Heart right ventricle (tissue), 16 donors: Measurements from ENCODE around the gene TRIP6. TPM values are rescaled to one million over a fixed set of nuclear protein-coding genes. Genes with fewer than 3 reads are reported as not detected.

Experiments used
- ATAC-seq, 8 donors: fragments of 200-7000 bp; cut with Tn5 transposase; one replicate each; pipeline ENCODE4 v1.9.1; 2020; ENCODE audit warnings: mild to moderate bottlenecking in 8 of 8, moderate library complexity in 8 of 8, moderate number of reproducible peaks in 1 of 8
- DNase-seq, 2 donors: peaks; one replicate each; pipeline ENCODE4 v3.0.0-alpha.2; 2020
- H3K27ac ChIP-seq, 10 donors: fragments of 200-600 bp; sonication (generic) in 2 of 10; one replicate each; pipeline versions ENCODE4 v1.5.0 to v1.8.0; 2020 to 2022; ENCODE audit warnings: mild to moderate bottlenecking in 3 of 10
- H3K27me3 ChIP-seq, 7 donors: fragments of 200-600 bp; one replicate each; pipeline ENCODE4 v1.8.0; 2021 to 2022; ENCODE audit warnings: mild to moderate bottlenecking in 2 of 7
- H3K36me3 ChIP-seq, 9 donors: fragments of 200-600 bp; sonication (generic) in 1 of 9; one replicate each; pipeline versions ENCODE4 v1.5.0 to v1.8.0; 2020 to 2022; ENCODE audit warnings: mild to moderate bottlenecking in 2 of 9
- H3K4me1 ChIP-seq, 9 donors: fragments of 200-600 bp; sonication (generic) in 1 of 9; one replicate each; pipeline versions ENCODE4 v1.5.0 to v1.8.0; 2020 to 2022; ENCODE audit warnings: mild to moderate bottlenecking in 4 of 9
- H3K4me3 ChIP-seq, 10 donors: fragments of 200-600 bp; sonication (generic) in 2 of 10; one replicate each; pipeline versions ENCODE4 v1.5.0 to v1.8.0; 2020 to 2022; ENCODE audit warnings: mild to moderate bottlenecking in 7 of 10, moderate library complexity in 2 of 10
- H3K9me3 ChIP-seq, 11 donors: fragments of 200-600 bp in 10 of 11; sonication (generic) in 2 of 11; one replicate each; pipeline versions ENCODE4 v1.5.0 to v1.8.0; 2013 to 2022; ENCODE audit warnings: mild to moderate bottlenecking in 2 of 11, control low read depth in 1 of 11, moderate library complexity in 1 of 11
- WGBS, 2 donors: extraction: QIAGEN DNeasy Blood & Tissue Kit; methylation state at CpG; one replicate each; pipeline ENCODE4 v1.1.7; 2013; ENCODE audit warnings: inconsistent platforms in 1 of 2; 5-methylcytosine and 5-hydroxymethylcytosine counted together
- intact Hi-C, 10 donors: fragments of 100-400 bp; cut with DNase I; formaldehyde crosslinking; loops; one replicate each; pipeline versions ENCODE4 v1.11.1 to v1.14.2; 2022
- polyA plus RNA-seq, 2 donors: library from polyadenylated mRNA; stranded (reverse); fragments of 200-250 nt; gene quantifications; one replicate each; pipeline ENCODE4 v1.2.3, GENCODE V29; 2013
- total RNA-seq, 10 donors: library from RNA; stranded (reverse); fragmentation: NEBNext Ultra II Directional in 3 of 10; extraction: Animal tissue kit (Norgen Biotek cat#: 25700) in 3 of 10; gene quantifications; one replicate each; pipeline versions ENCODE4 v1.2.1 to v1.2.4, GENCODE V29; 2021 to 2023
- TF ChIP-seq, protein P1 (sequence below), 9 donors: fragments of 200-600 bp; sonication (generic) in 2 of 9; IDR thresholded peaks; one replicate each; pipeline versions ENCODE4 v1.5.0 to v1.8.0; 2021 to 2022; ENCODE audit warnings: antibody characterized with exemption in 9 of 9, mild to moderate bottlenecking in 5 of 9, moderate library complexity in 1 of 9
- donor health status: Arrhythmogenic right ventricular cardiomyopathy.
- donor health status: ischemic (EF 13 %, LVEDD 7.1; RV severe dilation, severe dysfunction).
- donor health status: healthy with polysubstance abuse.
- donor health status: DM: no; HTN: yes; CAD: no.
- donor health status: DM: no; HTN: no; CAD: no.
- donor health status: ischemic (EF 25% LVEDD 6.9; RV normal size, moderate dysfunction).
- donor health status: ischemic (EF 25% LVEDD 5.7; RV mildly dilated, moderate dysfunction).
- donor health status: healthy.
- donor health status: DM: yes; HTN: yes; CAD: no.
- donor health status: Ischemic cardiomyopathy.
- donor health status: ischemic (EF 35%, LVEDD 5.7; RV mildly dilated, moderate dysfunction).
- donor health status: nonischemic (EF 11% LVEDD 7.7; RV severe dilation, severe dysfunction).
- donor health status: DM: yes; HTN: yes; CAD: no.
- donor health status: PGD.
- donor health status: ischemic (EF 29% LVEDD 5.4; RV normal size, mild dysfunction).
- donor health status: nonischemic (EF 23%, LVEDD 6.1; RV moderate dilation, normal function).

The TRIP6 gene
- total and polyA plus RNA-seq, 12 donors, result 13.0 to 26.3 (median 17.7) TPM

DNA sequence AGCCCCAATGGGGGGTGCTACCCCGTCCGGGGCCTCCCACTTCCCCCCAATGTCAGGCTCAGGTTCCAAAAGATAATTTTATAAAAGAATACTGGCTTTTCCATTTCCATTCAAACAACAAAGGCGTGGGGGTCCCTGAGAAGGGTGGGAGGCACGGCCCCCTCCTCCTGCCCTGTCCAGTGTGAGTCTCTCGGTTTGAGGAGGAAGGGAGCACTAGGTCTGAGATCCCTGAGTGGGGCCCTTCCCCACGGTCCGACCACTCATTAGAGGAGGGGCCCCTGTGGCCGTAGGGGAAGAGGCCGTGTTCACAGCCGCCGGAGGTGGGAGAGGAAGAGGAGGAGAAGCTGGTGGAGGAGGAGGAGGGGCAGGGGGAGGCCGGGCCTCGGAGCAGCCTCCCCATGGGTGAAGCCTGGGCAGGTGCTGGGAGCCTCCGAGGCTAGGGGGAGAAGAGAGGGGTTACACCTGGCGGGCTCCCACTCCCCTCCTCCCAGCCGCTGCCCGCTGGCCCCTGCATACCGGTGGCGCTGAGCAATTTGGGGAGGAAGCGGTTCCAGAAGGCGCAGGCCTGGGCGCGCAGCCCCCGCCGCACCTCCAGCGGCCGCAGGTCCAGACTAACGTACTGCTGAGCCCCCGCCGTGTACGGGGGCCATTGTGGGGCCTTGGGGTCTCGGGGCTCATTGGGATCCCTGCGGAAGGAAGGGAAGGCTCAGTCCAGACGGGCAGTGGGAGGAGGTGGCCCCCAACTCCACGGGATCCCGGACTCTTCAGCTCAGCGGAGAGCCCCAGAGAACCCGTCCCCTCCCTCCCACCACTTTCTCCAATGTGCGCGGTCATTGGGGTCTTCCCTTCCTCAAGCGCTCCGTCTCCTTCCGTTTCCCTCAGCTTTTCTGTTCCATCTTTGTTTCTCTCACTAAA is 23.7 kb downstream of the TRIP6 start:
- H3K4me1 ChIP-seq, result peaks cover 16 to 60% (median 44%) of the 10 kb centered on the region in 9 donors
- H3K4me3 ChIP-seq, result peak overlapping the region; percentile 33 to 81 (median 71)
- H3K27me3 ChIP-seq, result peaks cover 9 to 55% (median 16%) of the 10 kb centered on the region in 7 donors
- no peak for DNase-seq
- H3K27ac ChIP-seq, result peak overlapping the region; percentile 78 to 91 (median 88)
- H3K36me3 ChIP-seq, result peaks cover 0 to 30% (median 19%) of the 10 kb centered on the region in 9 donors
- H3K9me3 ChIP-seq, result no peaks in the 10 kb centered on the region
- 15 to 19% methylated on average over 43 of the region's 43 CpGs for WGBS, 2 donors
- peak in 1 of 8 donors; percentile 5 for ATAC-seq
- intact Hi-C loops, result loop anchor here in 5 of 10 donors (5.0 to 10.0 kb wide), 5 partner anchors 181 to 394 kb away; no protein-coding TSS in a partner anchor
- TF ChIP-seq, protein P1, sequence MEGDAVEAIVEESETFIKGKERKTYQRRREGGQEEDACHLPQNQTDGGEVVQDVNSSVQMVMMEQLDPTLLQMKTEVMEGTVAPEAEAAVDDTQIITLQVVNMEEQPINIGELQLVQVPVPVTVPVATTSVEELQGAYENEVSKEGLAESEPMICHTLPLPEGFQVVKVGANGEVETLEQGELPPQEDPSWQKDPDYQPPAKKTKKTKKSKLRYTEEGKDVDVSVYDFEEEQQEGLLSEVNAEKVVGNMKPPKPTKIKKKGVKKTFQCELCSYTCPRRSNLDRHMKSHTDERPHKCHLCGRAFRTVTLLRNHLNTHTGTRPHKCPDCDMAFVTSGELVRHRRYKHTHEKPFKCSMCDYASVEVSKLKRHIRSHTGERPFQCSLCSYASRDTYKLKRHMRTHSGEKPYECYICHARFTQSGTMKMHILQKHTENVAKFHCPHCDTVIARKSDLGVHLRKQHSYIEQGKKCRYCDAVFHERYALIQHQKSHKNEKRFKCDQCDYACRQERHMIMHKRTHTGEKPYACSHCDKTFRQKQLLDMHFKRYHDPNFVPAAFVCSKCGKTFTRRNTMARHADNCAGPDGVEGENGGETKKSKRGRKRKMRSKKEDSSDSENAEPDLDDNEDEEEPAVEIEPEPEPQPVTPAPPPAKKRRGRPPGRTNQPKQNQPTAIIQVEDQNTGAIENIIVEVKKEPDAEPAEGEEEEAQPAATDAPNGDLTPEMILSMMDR (IDR thresholded peaks at IDR 0.05), result no peak

DNA sequence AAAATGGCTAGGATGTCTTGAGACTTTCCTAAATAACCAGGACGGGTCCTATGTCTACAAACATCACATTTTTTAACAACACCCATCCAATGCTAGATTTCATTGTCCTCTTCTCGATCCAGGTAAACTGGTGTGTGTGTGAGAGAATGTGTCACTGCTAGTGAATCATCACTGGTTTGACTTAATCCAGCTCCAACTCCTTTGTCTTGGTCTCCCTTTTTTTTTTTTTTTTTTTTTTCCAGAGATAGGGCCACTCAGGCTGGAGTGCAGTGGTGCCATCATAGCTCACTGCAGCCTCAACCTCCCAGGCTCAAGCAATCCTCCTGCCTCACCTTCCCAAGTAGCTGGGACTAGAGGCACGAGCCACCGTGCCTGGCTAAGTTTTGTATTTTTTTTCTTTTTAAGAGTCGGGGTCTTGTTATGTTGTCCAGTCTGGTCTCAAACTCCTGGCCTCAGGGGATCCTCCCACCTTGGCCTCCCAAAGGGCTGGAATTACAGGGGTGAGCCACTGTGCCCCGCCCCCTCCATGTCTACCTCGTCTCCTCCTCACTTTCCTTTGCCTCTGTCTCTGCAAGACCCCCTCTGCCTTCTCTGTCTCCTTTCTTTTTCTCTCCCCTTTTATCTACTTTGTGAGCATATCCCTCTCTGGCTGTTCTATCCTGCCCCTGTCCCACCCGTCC is 24.5 kb downstream of the TRIP6 start:
- H3K4me3 ChIP-seq, result peak overlapping the region in 1 of 10 donors; percentile 81
- ATAC-seq (no peak), DNase-seq (no peak)
- H3K27me3 ChIP-seq, result peaks cover 13 to 63% (median 23%) of the 10 kb centered on the region in 7 donors
- TF ChIP-seq, protein P1 (IDR thresholded peaks at IDR 0.05), result no peak
- H3K36me3 ChIP-seq, result peaks cover 0 to 22% (median 11%) of the 10 kb centered on the region in 9 donors
- WGBS, 2 donors, result 68 to 82% methylated on average over 8 of the region's 8 CpGs
- H3K4me1 ChIP-seq, result peaks cover 16 to 66% (median 51%) of the 10 kb centered on the region in 9 donors
- H3K9me3 ChIP-seq, result no peaks in the 10 kb centered on the region
- H3K27ac ChIP-seq, result no peak overlapping the region
- intact Hi-C loops, result loop anchor here in 5 of 10 donors (5.0 to 10.0 kb wide), 5 partner anchors 181 to 393 kb away; no protein-coding TSS in a partner anchor

DNA sequence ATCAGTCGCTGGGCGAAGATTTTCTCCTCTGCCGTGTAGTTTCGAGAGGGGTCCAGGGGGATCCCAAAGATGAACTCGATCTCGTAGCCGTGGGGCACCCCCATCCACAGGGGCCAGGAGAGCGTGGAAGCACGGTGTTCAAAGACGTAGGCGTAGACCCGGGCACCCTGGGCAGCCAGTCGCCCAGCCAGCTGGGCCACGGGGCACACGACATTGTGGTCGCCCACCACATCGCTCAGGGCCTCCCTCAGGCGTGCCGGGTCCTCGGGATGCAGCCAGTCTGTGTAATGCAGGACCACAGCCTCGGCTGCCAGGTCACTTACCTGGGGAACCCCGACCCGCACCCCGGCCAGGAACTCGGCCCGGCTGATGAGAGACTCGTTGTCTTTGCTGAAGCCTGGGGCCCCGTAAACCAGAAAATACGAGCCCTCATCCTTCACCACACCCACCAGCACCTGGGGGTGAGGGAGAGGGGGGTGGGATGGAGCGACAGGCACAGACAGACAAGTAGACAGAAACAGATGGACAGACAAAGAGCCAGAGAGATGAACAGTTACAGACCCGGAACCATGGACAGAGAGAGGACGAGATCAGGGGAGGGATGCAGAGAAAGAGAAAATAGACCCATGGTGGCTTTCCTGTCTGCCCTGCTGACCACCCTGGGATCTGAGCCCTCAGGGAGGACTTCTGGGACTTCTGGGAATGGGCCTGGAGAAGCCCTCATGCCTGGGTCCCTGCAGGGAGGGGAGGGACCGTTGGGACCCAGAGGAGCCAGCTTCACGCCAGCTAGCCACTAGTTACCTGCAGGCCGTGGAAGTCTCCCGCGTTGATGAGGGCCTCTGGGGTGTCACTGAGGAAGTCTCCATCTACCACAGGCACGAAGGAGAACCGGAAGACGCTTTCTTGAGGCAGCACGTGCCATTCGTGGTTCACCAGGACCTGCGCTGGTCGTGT is 25.5 kb downstream of the TRIP6 start:
- H3K9me3 ChIP-seq, result no peaks in the 10 kb centered on the region
- intact Hi-C loops, result loop anchor here in 5 of 10 donors (5.0 to 10.0 kb wide), 5 partner anchors 180 to 392 kb away; no protein-coding TSS in a partner anchor
- no peak overlapping the region for H3K4me3 ChIP-seq
- H3K27me3 ChIP-seq, result peaks cover 13 to 71% (median 31%) of the 10 kb centered on the region in 7 donors
- no peak for DNase-seq
- TF ChIP-seq, protein P1 (IDR thresholded peaks at IDR 0.05), result no peak
- peaks cover 0 to 12% (median 2%) of the 10 kb centered on the region in 9 donors for H3K36me3 ChIP-seq
- no peak overlapping the region for H3K27ac ChIP-seq
- peaks cover 16 to 60% (median 45%) of the 10 kb centered on the region in 9 donors for H3K4me1 ChIP-seq
- 91% methylated on average over 44 of the region's 44 CpGs for WGBS, 2 donors
- ATAC-seq, result no peak
